Measurements from ENCODE around the gene TNFAIP1.

Gene TNFAIP1

DNA sequence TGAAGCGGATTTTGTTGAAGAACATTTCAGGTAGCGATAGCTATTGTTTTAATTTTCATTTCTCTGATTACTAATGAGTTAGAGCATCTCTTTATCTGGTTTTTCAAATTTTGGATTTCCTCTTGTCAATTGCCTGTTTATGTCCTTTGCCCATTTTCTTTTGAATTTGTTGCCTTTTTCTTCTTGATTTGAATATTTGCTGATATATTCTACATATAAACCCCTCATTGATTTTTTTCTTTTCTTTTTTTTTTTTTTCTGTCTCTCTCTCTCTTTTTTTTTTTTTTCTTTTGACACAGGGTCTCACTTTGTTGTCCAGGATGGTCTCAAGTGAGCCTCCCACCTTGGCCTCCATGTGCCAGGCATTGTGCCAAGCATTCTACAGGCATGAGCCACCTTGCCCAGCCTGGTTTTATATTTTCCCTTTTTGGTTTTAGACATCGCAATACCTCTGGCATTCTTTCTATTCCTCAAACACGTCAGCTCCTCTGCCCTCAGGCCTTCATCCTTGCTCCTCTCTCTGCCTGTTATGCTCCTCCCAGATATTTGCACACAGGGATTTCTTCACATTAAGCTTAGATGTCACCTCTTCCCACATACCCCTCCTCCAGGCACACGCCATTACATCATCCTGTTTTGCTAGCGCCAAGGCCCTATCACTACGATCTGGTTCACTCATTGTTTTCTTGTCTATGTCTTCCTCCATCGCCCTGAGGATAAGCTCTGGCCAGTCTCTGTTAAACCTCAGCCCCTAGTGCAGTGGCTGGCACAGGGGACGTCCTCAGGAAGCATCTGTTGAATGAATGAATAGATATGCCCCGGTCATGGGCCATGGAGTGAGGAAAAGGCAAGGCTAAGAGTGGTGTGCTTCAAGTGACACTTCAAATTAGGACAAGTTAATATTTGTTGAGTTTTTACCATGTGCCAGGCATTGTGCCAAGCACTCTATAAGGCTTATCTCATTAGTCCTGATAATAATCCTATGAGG is 44.5 kb downstream of the TNFAIP1 start:
- no peaks in the 10 kb centered on the region for H3K4me1 ChIP-seq (ENCODE audit: insufficient read depth, low read length)
- H3K27ac ChIP-seq (ENCODE audit: low read depth, low read length): no peak overlapping the region
- H3K27me3 ChIP-seq (ENCODE audit: control insufficient read depth in 1 of 2, insufficient read depth in 2 of 2, low read length in 2 of 2): no peaks in the 10 kb centered on the region
- H3K9me3 ChIP-seq (ENCODE audit: low read length): no peaks in the 10 kb centered on the region
- no peak overlapping the region for H3K9ac ChIP-seq (ENCODE audit: low read length)
- H3K36me3 ChIP-seq (ENCODE audit: insufficient read depth, low read length): no peaks in the 10 kb centered on the region
- no peak overlapping the region for H3K4me3 ChIP-seq (ENCODE audit: low read depth in 1 of 2, low read length in 2 of 2)

DNA sequence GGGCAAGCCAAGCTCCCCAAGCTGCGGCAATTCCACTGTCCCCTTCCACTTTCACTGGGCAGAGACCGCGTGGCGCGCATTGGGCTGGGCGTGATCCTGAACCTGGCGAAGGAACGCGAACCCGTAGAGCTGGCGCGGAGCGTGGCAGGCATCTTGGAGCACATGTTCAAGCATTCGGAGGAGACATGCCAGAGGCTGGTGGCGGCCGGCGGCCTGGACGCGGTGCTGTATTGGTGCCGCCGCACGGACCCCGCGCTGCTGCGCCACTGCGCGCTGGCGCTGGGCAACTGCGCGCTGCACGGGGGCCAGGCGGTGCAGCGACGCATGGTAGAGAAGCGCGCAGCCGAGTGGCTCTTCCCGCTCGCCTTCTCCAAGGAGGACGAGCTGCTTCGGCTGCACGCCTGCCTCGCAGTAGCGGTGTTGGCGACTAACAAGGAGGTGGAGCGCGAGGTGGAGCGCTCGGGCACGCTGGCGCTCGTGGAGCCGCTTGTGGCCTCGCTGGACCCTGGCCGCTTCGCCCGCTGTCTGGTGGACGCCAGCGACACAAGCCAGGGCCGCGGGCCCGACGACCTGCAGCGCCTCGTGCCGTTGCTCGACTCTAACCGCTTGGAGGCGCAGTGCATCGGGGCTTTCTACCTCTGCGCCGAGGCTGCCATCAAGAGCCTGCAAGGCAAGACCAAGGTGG is 45.7 kb downstream of the TNFAIP1 start:
- no peaks in the 10 kb centered on the region for H3K36me3 ChIP-seq (ENCODE audit: insufficient read depth, low read length)
- no peak overlapping the region for H3K4me3 ChIP-seq (ENCODE audit: low read depth in 1 of 2, low read length in 2 of 2)
- no peaks in the 10 kb centered on the region for H3K4me1 ChIP-seq (ENCODE audit: insufficient read depth, low read length)
- H3K27me3 ChIP-seq (ENCODE audit: control insufficient read depth in 1 of 2, insufficient read depth in 2 of 2, low read length in 2 of 2): no peaks in the 10 kb centered on the region
- H3K9me3 ChIP-seq (ENCODE audit: low read length): no peaks in the 10 kb centered on the region
- no peak overlapping the region for H3K9ac ChIP-seq (ENCODE audit: low read length)
- H3K27ac ChIP-seq (ENCODE audit: low read depth, low read length): no peak overlapping the region

DNA sequence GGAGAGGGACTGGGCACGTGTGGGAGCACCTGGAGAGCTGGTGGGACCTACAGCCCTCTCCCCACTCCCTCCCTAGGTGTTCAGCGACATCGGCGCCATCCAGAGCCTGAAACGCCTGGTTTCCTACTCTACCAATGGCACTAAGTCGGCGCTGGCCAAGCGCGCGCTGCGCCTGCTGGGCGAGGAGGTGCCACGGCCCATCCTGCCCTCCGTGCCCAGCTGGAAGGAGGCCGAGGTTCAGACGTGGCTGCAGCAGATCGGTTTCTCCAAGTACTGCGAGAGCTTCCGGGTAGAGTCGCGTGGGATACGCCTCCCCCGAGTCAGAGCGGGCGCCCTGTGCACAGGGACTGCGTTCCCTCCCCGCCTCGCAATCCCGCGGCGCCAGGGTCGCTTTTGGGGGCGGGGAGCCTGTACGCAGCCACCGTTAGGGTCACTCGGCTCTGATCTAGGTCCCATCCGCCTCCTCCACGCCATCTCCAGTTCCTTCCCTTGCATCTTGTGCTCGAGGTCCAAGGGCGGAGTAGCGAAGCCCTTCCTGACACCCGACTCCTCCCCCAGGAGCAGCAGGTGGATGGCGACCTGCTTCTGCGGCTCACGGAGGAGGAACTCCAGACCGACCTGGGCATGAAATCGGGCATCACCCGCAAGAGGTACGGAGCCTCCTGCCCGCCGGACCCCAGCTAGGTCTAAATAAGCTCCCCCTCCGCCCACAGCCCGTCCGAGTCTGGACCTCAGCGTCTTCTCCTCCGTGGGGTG is 48.9 kb downstream of the TNFAIP1 start:
- H3K4me3 ChIP-seq (ENCODE audit: low read depth in 1 of 2, low read length in 2 of 2): peak overlapping the region in 1 of 2 donors; percentile 14
- peaks cover 11% of the 10 kb centered on the region for H3K36me3 ChIP-seq (ENCODE audit: insufficient read depth, low read length)
- H3K9me3 ChIP-seq (ENCODE audit: low read length): no peaks in the 10 kb centered on the region
- H3K27me3 ChIP-seq (ENCODE audit: control insufficient read depth in 1 of 2, insufficient read depth in 2 of 2, low read length in 2 of 2): no peaks in the 10 kb centered on the region
- H3K9ac ChIP-seq (ENCODE audit: low read length): no peak overlapping the region
- H3K4me1 ChIP-seq (ENCODE audit: insufficient read depth, low read length): no peaks in the 10 kb centered on the region
- no peak overlapping the region for H3K27ac ChIP-seq (ENCODE audit: low read depth, low read length)

DNA sequence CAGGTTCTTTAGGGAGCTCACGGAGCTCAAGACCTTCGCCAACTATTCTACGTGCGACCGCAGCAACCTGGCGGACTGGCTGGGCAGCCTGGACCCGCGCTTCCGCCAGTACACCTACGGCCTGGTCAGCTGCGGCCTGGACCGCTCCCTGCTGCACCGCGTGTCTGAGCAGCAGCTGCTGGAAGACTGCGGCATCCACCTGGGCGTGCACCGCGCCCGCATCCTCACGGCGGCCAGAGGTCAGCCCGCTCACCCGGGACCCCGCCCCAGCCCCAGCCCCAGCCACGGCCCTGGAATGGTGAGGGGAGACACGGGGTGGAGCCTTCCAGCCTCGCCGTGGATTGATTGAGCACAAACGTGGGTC is 49.5 kb downstream of the TNFAIP1 start:
- no peaks in the 10 kb centered on the region for H3K4me1 ChIP-seq (ENCODE audit: insufficient read depth, low read length)
- no peaks in the 10 kb centered on the region for H3K27me3 ChIP-seq (ENCODE audit: control insufficient read depth in 1 of 2, insufficient read depth in 2 of 2, low read length in 2 of 2)
- H3K4me3 ChIP-seq (ENCODE audit: low read depth in 1 of 2, low read length in 2 of 2): peak overlapping the region in 1 of 2 donors; percentile 14
- peaks cover 15% of the 10 kb centered on the region for H3K36me3 ChIP-seq (ENCODE audit: insufficient read depth, low read length)
- no peak overlapping the region for H3K9ac ChIP-seq (ENCODE audit: low read length)
- H3K9me3 ChIP-seq (ENCODE audit: low read length): no peaks in the 10 kb centered on the region
- H3K27ac ChIP-seq (ENCODE audit: low read depth, low read length): no peak overlapping the region

DNA sequence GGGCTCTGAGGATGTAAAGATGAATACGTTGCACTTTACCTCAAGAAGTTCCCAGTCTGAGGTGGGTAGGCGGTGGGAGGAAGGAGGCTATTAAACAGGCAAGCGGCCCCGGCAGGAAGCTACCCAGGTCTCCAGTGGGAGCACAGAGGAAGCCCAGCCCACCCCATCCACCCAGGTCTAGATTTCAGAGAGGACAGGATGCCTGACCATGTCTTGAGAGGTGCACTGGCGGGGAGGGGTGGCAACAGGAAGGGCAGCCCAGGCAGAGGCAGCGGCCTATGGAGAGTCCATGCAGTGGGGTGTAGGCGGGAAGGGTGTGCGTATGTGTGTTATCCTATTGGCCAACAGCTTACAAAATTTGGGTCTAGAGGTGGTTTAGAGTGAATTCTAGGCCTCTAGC is 49.8 kb downstream of the TNFAIP1 start:
- H3K27ac ChIP-seq (ENCODE audit: low read depth, low read length): no peak overlapping the region
- H3K27me3 ChIP-seq (ENCODE audit: control insufficient read depth in 1 of 2, insufficient read depth in 2 of 2, low read length in 2 of 2): no peaks in the 10 kb centered on the region
- H3K9me3 ChIP-seq (ENCODE audit: low read length): no peaks in the 10 kb centered on the region
- H3K36me3 ChIP-seq (ENCODE audit: insufficient read depth, low read length): peaks cover 19% of the 10 kb centered on the region
- H3K4me1 ChIP-seq (ENCODE audit: insufficient read depth, low read length): no peaks in the 10 kb centered on the region
- no peak overlapping the region for H3K4me3 ChIP-seq (ENCODE audit: low read depth in 1 of 2, low read length in 2 of 2)
- no peak overlapping the region for H3K9ac ChIP-seq (ENCODE audit: low read length)

DNA sequence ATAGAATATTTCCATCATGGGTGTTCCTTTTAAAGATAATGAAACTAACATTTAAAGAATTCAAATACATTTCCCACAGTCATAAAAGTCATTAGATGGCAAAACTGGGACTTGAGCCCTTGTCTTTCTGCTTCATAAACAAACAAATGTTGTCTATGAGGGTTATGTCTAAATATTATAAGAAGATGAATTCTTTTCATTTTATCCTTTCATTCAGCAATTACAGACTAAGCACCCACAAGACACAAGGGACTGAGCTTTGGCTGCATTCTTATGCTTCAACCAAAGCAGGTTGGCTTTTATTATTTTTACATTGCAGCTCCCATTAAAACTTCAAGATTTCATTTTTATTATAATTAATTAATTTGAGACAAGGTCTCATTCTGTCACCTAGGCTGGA is 50.8 kb downstream of the TNFAIP1 start:
- H3K9me3 ChIP-seq (ENCODE audit: low read length): no peaks in the 10 kb centered on the region
- no peak overlapping the region for H3K4me3 ChIP-seq (ENCODE audit: low read depth in 1 of 2, low read length in 2 of 2)
- no peak overlapping the region for H3K9ac ChIP-seq (ENCODE audit: low read length)
- peaks cover 29% of the 10 kb centered on the region for H3K36me3 ChIP-seq (ENCODE audit: insufficient read depth, low read length)
- H3K27ac ChIP-seq (ENCODE audit: low read depth, low read length): no peak overlapping the region
- no peaks in the 10 kb centered on the region for H3K4me1 ChIP-seq (ENCODE audit: insufficient read depth, low read length)
- H3K27me3 ChIP-seq (ENCODE audit: control insufficient read depth in 1 of 2, insufficient read depth in 2 of 2, low read length in 2 of 2): no peaks in the 10 kb centered on the region

DNA sequence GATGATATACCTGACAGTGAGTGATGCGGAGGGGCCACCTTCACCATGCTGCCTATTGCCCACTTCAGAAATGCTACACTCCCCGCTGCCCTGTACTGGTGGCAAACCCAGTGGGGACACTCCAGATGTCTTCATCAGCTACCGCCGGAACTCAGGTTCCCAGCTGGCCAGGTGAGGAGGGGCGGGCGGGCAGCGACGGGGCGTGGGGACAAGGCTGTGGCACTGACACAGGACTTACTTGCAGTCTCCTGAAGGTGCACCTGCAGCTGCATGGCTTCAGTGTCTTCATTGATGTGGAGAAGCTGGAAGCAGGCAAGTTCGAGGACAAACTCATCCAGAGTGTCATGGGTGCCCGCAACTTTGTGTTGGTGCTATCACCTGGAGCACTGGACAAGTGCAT is 52.5 kb downstream of the TNFAIP1 start:
- Histone ChIP-seq H3K27me3 (ENCODE audit: control insufficient read depth in 1 of 2, insufficient read depth in 2 of 2, low read length in 2 of 2) (no peaks in the 10 kb centered on the region), H3K9me3 (ENCODE audit: low read length) (no peaks in the 10 kb centered on the region), H3K9ac (ENCODE audit: low read length) (no peak overlapping the region), H3K27ac (ENCODE audit: low read depth, low read length) (no peak overlapping the region), H3K36me3 (ENCODE audit: insufficient read depth, low read length) (peaks cover 31% of the 10 kb centered on the region), H3K4me3 (ENCODE audit: low read depth in 1 of 2, low read length in 2 of 2) (no peak overlapping the region), H3K4me1 (ENCODE audit: insufficient read depth, low read length) (no peaks in the 10 kb centered on the region)

DNA sequence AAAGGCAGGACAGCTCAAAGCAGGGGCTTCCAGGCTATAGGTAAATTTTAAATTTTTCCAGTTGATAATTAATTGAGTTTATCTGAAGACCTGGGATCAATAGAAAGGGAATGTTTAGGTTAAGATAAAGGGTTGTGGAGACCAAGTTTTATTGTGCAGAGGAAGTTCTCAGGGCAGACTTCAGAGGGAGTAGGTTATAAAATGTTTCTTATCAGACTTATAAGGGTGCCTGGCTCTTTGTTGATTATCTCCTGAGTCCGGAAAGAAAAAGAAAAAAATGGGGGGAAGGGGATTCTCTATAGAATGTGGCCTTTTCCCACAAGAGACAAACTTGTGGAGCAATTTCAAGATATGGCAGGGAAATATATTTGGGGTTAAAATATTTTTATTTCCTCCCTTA is 54.6 kb downstream of the TNFAIP1 start:
- Histone ChIP-seq H3K36me3 (ENCODE audit: insufficient read depth, low read length) (peaks cover 41% of the 10 kb centered on the region), H3K4me1 (ENCODE audit: insufficient read depth, low read length) (no peaks in the 10 kb centered on the region), H3K27me3 (ENCODE audit: control insufficient read depth in 1 of 2, insufficient read depth in 2 of 2, low read length in 2 of 2) (no peaks in the 10 kb centered on the region), H3K4me3 (ENCODE audit: low read depth in 1 of 2, low read length in 2 of 2) (no peak overlapping the region), H3K9ac (ENCODE audit: low read length) (no peak overlapping the region), H3K9me3 (ENCODE audit: low read length) (no peaks in the 10 kb centered on the region), H3K27ac (ENCODE audit: low read depth, low read length) (no peak overlapping the region)

DNA sequence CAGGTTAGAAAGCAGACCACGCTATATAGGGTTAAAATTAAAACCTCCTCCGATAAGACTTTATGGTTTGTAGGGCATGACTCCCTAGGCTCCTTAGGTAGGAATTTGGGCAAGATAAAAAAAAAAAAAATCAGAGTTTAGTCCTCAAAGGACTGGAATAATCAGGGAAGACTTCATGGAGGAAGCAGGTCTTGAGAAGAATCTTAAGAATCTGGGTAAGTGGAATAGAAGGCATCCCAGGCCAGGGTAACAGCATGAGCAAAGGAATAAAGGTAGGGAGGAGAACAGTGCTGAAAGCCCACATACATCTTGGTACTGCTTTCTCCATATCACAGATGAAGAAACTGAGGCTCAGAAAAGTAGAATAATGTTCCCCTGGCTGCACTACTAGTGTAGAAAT is 55.0 kb downstream of the TNFAIP1 start:
- Histone ChIP-seq H3K36me3 (ENCODE audit: insufficient read depth, low read length) (peaks cover 41% of the 10 kb centered on the region), H3K4me1 (ENCODE audit: insufficient read depth, low read length) (no peaks in the 10 kb centered on the region), H3K9me3 (ENCODE audit: low read length) (no peaks in the 10 kb centered on the region), H3K27ac (ENCODE audit: low read depth, low read length) (no peak overlapping the region), H3K27me3 (ENCODE audit: control insufficient read depth in 1 of 2, insufficient read depth in 2 of 2, low read length in 2 of 2) (no peaks in the 10 kb centered on the region), H3K9ac (ENCODE audit: low read length) (no peak overlapping the region), H3K4me3 (ENCODE audit: low read depth in 1 of 2, low read length in 2 of 2) (no peak overlapping the region)

DNA sequence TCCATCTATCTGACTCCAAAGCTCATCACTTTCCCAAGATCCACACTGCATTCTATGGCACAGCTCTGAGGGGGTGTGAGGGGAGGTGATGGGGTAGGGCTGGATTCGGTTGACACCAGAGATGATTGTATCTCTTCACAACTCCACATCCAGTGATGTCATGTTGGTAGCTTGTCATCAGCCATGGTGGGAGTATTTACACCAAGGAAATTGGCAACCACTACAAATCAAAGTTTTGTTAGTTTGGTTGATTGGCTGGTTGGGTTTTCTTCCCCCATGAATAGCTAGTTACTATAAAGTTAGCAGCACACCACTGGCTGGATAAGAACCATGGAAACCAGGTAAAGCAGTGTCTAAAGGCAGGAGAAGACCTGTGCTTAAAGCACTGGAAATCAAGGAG is 55.4 kb downstream of the TNFAIP1 start:
- Histone ChIP-seq H3K4me1 (ENCODE audit: insufficient read depth, low read length) (no peaks in the 10 kb centered on the region), H3K9me3 (ENCODE audit: low read length) (no peaks in the 10 kb centered on the region), H3K27ac (ENCODE audit: low read depth, low read length) (no peak overlapping the region), H3K36me3 (ENCODE audit: insufficient read depth, low read length) (peaks cover 45% of the 10 kb centered on the region), H3K9ac (ENCODE audit: low read length) (no peak overlapping the region), H3K27me3 (ENCODE audit: control insufficient read depth in 1 of 2, insufficient read depth in 2 of 2, low read length in 2 of 2) (no peaks in the 10 kb centered on the region), H3K4me3 (ENCODE audit: low read depth in 1 of 2, low read length in 2 of 2) (no peak overlapping the region)

DNA sequence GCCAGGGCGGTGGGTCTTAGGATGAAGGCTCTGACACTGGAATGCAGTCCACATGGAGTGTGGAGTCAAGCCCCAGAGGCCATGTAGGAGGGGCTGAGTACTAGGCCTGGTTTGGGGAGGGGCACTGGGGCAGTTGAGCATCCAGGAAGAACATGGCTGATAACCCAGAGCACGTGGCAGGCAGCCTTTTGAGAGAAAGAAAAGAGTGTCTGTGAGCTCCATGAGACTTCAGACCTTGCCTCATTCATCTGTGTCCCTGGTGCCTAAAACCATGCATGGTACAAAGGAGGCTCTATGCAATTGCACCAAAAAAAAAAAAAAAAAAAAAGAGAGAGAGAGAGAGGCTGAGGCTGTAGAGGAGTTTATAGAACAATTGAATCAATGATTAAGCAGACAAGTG is 55.8 kb downstream of the TNFAIP1 start:
- Histone ChIP-seq H3K4me3 (ENCODE audit: low read depth in 1 of 2, low read length in 2 of 2) (no peak overlapping the region), H3K9ac (ENCODE audit: low read length) (no peak overlapping the region), H3K9me3 (ENCODE audit: low read length) (no peaks in the 10 kb centered on the region), H3K4me1 (ENCODE audit: insufficient read depth, low read length) (no peaks in the 10 kb centered on the region), H3K27me3 (ENCODE audit: control insufficient read depth in 1 of 2, insufficient read depth in 2 of 2, low read length in 2 of 2) (no peaks in the 10 kb centered on the region), H3K36me3 (ENCODE audit: insufficient read depth, low read length) (peaks cover 49% of the 10 kb centered on the region), H3K27ac (ENCODE audit: low read depth, low read length) (no peak overlapping the region)

Data from muscle layer of colon (tissue), 2 donors.